AG04450 (cell line): ENCODE data around the gene RALY. TPM values are rescaled to one million over a fixed set of nuclear protein-coding genes. Genes with fewer than 3 reads are reported as not detected.

ENCODE experiments used
- CTCF ChIA-PET: fragments of 300-600, 350-600 bp; formaldehyde crosslinking; extraction: SDS; loops from one replicate; lab custom pipeline; 2022; ENCODE audit warnings: antibody characterized with exemption, inconsistent platforms; lab: Charles Lee
- POLR2A ChIA-PET: fragments of 350-600 bp; formaldehyde crosslinking; extraction: SDS; loops from one replicate; lab custom pipeline; 2021; ENCODE audit warnings: antibody characterized with exemption, inconsistent platforms; lab: Yijun Ruan, JAX
- DNase-seq: peaks from one replicate; pipeline ENCODE4 v3.0.0-alpha.2; 2011; ENCODE audit warnings: low read depth, low spot score
- H3K27ac ChIP-seq: one replicate; pipeline ENCODE4 v1.5.1; 2012; ENCODE audit warnings: low read depth, low read length, control low read depth
- H3K27me3 ChIP-seq: one replicate; pipeline ENCODE4 v1.6.0; 2012; ENCODE audit warnings: low read length; ENCODE audit not compliant: control insufficient read depth, insufficient read depth
- H3K4me3 ChIP-seq: 2 replicates; pipeline ENCODE4 v1.5.1; 2011; ENCODE audit warnings: mild to moderate bottlenecking, low read depth, low read length, control low read depth
- H3K9me3 ChIP-seq: 2 replicates; pipeline ENCODE4 v1.5.1; 2012; ENCODE audit warnings: low read length; ENCODE audit not compliant: control insufficient read depth, insufficient read depth
- CTCF ChIP-seq: IDR thresholded peaks from 2 replicates; pipeline ENCODE4 v1.5.1; 2011; ENCODE audit warnings: low read depth, low read length, control low read depth, inconsistent platforms
- polyA plus RNA-seq: library from polyadenylated mRNA; depleted of rRNA; stranded (reverse); fragments of >200 nt; gene quantifications from 2 replicates; pipeline ENCODE4 v1.2.3, GENCODE V29; 2011

RALY gene
- polyA plus RNA-seq, 1 experiment: 79.2 TPM

DNA sequence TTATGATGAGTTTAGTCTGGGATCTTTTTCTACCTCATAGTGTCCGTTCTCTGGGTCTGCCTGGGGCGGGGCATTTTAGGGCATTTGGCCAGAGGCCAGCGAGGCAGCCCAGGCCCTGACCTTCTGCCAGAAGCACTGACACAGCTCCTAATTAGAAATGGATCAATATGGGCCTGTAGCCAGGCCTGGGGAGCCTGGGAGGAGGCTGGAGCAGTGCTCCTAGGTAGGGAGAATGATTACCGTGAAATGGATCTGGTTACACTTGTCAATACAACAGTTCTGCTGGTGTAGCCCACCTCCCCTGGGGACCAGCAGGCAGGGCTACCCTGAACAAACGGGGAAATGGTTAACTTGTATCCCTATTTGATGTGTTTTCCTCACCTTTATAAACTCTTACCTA, 23.0 kb downstream of the RALY start:
- DNase-seq: no peak
- H3K27me3 ChIP-seq: no peaks in the 10 kb centered on the region
- ChIA-PET CTCF (no interaction called here), POLR2A (no interaction called here)
- no peak overlapping the region for H3K4me3 ChIP-seq
- H3K27ac ChIP-seq: no peak overlapping the region
- no peak for TF ChIP-seq CTCF
- H3K9me3 ChIP-seq: no peaks in the 10 kb centered on the region

- ChIA-PET POLR2A (no interaction called here), CTCF (no interaction called here)
- Histone ChIP-seq H3K27me3 (no peaks in the 10 kb centered on the region), H3K9me3 (no peaks in the 10 kb centered on the region), H3K27ac (peak overlapping the region; percentile 39), H3K4me3 (no peak overlapping the region)
- no peak for TF ChIP-seq CTCF
- DNase-seq: peak; percentile 81
These were observed 23.9 kb downstream of the RALY start for GRCh38 chr20:34017610-34018009.

GRCh38 chr20:34018166-34018565, 24.5 kb downstream of the RALY start:
- H3K27me3 ChIP-seq: no peaks in the 10 kb centered on the region
- no peak for TF ChIP-seq CTCF
- H3K4me3 ChIP-seq: no peak overlapping the region
- no peak for DNase-seq
- CTCF ChIA-PET: interaction anchor here (1.0 kb wide), 1 partner anchor 19 kb away, joined by 3 read pairs; no protein-coding TSS in a partner anchor
- no peak overlapping the region for H3K27ac ChIP-seq
- POLR2A ChIA-PET: no interaction called here
- H3K9me3 ChIP-seq: no peaks in the 10 kb centered on the region

DNA sequence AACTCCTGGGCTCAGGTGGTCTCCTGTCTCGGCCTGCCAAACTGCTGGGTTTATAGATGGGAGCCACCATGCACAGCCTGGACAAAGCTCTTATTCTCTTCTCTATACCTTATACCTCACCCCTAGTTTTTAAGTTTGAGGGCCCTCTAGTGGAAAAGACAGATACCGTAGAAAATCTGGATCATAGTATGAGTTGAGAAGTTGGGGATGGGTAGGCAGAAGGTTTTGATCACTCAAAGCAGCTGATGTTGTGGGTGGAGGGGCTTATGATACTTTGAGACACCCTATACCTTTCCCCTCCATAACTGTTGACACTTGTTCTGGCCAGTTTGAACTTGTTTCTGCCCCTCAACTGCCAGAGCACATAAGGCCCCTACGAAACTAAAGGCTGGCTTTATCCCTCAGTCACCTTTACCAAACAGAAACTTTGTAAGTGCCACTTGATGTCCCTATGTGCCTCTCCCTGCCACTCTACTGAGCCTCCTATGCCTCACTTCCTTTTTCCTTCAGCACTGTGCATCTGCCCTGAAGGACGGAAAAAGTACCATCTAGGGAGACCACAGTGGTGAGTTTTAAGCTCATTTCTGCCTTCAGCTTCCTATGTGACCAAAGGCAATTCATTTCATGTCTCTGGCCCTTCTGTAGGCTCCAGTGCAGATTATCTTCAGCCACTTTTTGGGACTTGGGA, 28.6 kb downstream of the RALY start:
- no peaks in the 10 kb centered on the region for H3K9me3 ChIP-seq
- no peak for DNase-seq
- no peak overlapping the region for H3K4me3 ChIP-seq
- peak; percentile 39; the same call in 1 of the 2 replicates for TF ChIP-seq CTCF
- no peaks in the 10 kb centered on the region for H3K27me3 ChIP-seq
- ChIA-PET POLR2A (no interaction called here), CTCF (interaction anchor here (0.6 to 0.7 kb wide), 2 partner anchors 159 to 464 kb away, joined by 3 to 8 read pairs; no protein-coding TSS in a partner anchor)
- no peak overlapping the region for H3K27ac ChIP-seq

DNA sequence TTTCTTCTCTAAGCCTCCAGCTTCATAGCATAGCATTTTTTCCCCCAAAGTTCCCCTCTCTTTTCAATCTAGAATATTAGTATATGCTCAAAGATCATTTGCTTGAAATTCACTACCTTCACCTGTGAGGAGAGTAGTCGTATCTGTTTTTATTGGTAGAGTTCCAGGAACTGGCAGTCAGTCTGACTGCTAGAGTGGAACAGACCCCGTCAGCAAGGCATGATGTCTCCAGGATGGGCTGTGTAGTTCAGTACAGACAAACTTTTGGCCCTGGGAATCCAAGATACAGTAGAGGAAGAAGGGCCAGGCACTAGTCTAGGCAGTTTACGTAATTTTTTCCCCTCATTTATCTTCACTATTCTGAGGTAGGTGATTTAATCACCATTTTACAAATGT, 29.1 kb downstream of the RALY start:
- ChIA-PET CTCF (no interaction called here), POLR2A (no interaction called here)
- TF ChIP-seq CTCF: no peak
- DNase-seq: no peak
- no peaks in the 10 kb centered on the region for H3K9me3 ChIP-seq
- no peaks in the 10 kb centered on the region for H3K27me3 ChIP-seq
- no peak overlapping the region for H3K27ac ChIP-seq
- no peak overlapping the region for H3K4me3 ChIP-seq
